Activated naive CD4-positive, alpha-beta T cell treated with anti-CD3 and anti-CD28 coated beads, Interleukin-2, amount 50 U/mL, for 72 hours (primary cell): ENCODE results near the gene FTL. TPM values are rescaled to one million over a fixed set of nuclear protein-coding genes. Genes with fewer than 3 reads are reported as not detected.

Source experiments
- ATAC-seq, 2 donors: fragments of 150-1000 bp; cut with Tn5 transposase; 2 replicates each; pipeline ENCODE4 v1.10.0; 2021; ENCODE audit warnings: mild to moderate bottlenecking in 2 of 2, moderate library complexity in 2 of 2
- DNase-seq, 2 donors: peaks; one replicate each; pipeline ENCODE4 v3.0.0; 2021 to 2022; ENCODE audit warnings: low spot score in 2 of 2
- H3K27ac Mint-ChIP-seq, 2 donors: one replicate each; pipeline ENCODE4 v1.8.0; 2022; ENCODE audit warnings: mild to moderate bottlenecking in 2 of 2, mixed read lengths in 2 of 2
- H3K36me3 Mint-ChIP-seq, 2 donors: one replicate each; pipeline ENCODE4 v1.8.0; 2022; ENCODE audit warnings: mixed read lengths in 2 of 2
- H3K9me3 Mint-ChIP-seq, 2 donors: one replicate each; pipeline ENCODE4 v1.8.0; 2022; ENCODE audit warnings: mixed read lengths in 2 of 2
- total RNA-seq, 2 donors: library from RNA; stranded (reverse); gene quantifications; one replicate each; pipeline ENCODE4 v1.2.3, GENCODE V29; 2022

Gene FTL
- total RNA-seq, 2 donors from 2014 or later = 1,148 to 2,898 TPM

- DNase-seq (no peak), ATAC-seq (no peak)
- H3K9me3 Mint-ChIP-seq = no peaks in the 10 kb centered on the region
These were observed 5.5 kb upstream of the FTL start for GRCh38 chr19:48959341-48960239.

DNA sequence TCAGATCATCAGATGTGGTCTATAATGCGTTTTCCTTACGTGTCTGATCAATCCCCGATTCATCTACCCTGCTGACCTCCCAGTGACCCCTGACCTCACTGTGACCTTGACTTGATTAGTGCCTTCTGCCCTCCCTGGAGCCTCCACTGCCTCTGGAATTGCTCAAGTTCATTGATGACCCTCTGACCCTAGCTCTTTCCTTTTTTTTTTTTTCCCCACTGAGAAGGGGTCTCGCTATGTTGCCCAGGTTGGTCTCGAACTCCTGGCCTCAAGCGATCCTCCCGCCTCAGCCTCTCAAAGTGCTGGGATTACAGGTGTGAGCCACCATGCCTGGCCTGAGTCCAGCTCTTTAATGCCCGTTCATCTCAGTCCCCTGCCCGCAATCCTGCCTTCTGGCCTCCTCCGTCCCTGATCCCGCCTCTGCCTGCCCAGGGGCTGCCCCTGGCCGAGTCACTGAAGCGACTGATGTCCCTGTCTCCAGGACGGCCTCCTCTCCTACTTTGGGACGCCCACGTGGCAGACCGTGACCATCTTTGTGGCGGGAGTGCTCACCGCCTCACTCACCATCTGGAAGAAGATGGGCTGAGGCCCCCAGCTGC is 4.0 kb upstream of the FTL start:
- H3K9me3 Mint-ChIP-seq = no peaks in the 10 kb centered on the region
- DNase-seq = peak in 1 of 2 donors; percentile 78
- peak overlapping the region in 1 of 2 donors; percentile 96 for H3K27ac Mint-ChIP-seq
- peaks cover 21 to 36% of the 10 kb centered on the region in 2 donors for H3K36me3 Mint-ChIP-seq
- ATAC-seq = peak in 1 of 2 donors; percentile 13

More at GRCh38 chr19:48959341-48960239, 5.5 kb upstream of the FTL start:
- peaks cover 22 to 37% of the 10 kb centered on the region in 2 donors for H3K36me3 Mint-ChIP-seq
- H3K27ac Mint-ChIP-seq = no peak overlapping the region

GRCh38 chr19:48961673-48962028 is 3.5 kb upstream of the FTL start:
- Mint-ChIP-seq H3K27ac (peak overlapping the region; percentile 94 to 96), H3K36me3 (peaks cover 21 to 36% of the 10 kb centered on the region in 2 donors), H3K9me3 (no peaks in the 10 kb centered on the region)
- no peak for DNase-seq
- ATAC-seq = no peak

DNA sequence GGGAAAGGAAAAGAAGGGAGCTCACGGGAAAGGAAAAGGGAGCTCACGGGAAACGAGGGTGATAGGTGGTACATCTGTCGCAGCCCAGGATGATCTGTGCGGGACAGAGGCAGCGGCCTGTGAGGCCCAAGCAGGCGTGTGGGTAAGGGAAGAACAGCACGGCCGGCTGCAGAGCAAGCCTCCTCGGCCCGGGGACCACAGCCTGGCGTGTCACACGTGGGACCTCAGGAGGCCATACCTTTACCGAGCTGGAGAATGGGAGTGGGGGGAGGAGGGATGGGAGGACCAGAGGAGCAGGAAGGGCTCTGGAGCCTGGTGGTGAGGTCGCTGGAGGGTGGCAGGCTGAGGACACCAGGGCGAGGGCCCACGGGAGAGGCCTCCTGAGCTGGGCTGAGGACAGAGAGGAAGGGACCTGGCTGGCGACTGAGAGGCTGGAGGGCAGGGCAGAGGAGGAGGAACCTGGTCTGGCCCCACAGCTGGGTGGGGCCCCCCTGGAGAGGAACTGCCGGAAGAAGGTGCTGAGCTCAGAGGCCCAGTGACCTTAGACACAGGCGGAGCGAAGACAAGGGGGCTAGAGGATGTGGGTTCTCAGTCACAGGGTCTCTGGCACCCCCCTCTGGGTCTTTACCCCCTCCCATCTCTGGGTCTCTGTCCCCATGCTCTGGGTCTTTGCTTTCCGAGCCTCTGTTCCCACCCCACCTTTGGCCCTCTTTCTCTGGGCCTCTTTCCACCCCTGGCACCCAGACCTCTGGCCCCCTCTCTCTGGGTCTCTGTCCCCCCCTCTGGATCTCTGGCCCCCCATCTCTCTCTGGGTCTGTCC is 2.9 kb upstream of the FTL start:
- no peaks in the 10 kb centered on the region for H3K9me3 Mint-ChIP-seq
- peak overlapping the region; percentile 94 to 96 for H3K27ac Mint-ChIP-seq
- peaks cover 21 to 33% of the 10 kb centered on the region in 2 donors for H3K36me3 Mint-ChIP-seq
- DNase-seq (peak; percentile 54 to 78), ATAC-seq (peak; percentile 13 to 23)

DNA sequence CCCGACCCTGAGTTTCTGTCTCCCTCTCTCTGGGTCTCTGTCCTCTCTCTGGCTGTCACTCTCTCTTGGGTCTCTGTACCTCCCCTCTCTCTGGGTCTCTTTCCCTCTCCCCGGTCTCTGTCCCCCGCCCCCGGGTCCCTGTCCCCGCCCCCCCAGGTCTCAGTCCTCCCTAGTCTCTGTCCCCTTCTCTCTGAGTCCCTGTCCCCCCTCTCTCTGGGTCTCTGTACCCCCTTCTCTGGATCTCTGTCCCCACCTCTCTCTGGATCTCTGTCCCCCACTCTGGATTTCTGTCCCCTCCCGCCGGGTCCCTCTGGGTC is 2.3 kb upstream of the FTL start:
- peaks cover 22 to 28% of the 10 kb centered on the region in 2 donors for H3K36me3 Mint-ChIP-seq
- no peak for ATAC-seq
- no peaks in the 10 kb centered on the region for H3K9me3 Mint-ChIP-seq
- DNase-seq = no peak
- H3K27ac Mint-ChIP-seq = peak overlapping the region; percentile 94 to 96

DNA sequence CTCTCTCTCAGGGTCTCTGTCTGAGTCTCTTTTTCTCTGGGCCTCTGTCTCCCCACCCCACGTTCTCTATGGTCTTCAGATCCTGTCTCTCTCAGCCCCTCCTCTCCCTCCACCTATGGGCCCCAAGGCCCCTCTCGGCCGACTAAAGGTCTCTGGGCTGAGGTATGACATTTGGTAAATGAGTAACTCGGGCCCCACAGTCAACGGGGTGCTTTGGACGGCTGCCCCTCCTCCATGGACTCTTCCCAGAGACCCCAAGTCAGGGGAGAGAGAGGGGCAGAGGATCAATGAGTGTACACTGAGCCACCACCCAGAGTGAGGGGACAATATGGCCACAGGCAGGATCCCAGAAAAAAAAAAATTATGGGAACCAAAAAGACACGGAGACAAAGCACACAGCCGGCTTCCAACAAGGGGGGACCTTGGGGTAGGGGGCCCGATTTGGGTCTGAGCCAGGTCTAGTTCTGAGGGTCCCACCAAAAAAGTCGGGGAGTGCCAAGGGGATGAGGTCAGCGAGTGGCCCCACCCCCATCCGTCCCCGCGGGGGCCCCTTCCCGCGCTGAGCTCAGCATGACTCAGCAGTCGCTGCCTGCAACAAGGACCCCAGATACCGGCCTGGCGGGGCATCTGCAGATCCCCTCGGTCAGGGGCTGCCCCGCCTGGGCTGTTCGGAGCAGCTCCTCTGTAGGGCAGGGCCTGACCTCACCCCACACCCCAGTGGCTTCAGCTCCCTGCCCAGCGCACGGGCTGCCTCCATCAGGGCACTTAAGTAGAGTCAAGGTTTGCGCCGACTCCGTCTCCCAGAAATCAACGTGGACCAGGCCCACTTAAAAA is 1.5 kb upstream of the FTL start:
- Mint-ChIP-seq H3K36me3 (peaks cover 22 to 23% of the 10 kb centered on the region in 2 donors), H3K27ac (peak overlapping the region; percentile 96 to 100), H3K9me3 (no peaks in the 10 kb centered on the region)
- ATAC-seq (peak in 1 of 2 donors; percentile 44), DNase-seq (peak; percentile 64 to 85)

DNA sequence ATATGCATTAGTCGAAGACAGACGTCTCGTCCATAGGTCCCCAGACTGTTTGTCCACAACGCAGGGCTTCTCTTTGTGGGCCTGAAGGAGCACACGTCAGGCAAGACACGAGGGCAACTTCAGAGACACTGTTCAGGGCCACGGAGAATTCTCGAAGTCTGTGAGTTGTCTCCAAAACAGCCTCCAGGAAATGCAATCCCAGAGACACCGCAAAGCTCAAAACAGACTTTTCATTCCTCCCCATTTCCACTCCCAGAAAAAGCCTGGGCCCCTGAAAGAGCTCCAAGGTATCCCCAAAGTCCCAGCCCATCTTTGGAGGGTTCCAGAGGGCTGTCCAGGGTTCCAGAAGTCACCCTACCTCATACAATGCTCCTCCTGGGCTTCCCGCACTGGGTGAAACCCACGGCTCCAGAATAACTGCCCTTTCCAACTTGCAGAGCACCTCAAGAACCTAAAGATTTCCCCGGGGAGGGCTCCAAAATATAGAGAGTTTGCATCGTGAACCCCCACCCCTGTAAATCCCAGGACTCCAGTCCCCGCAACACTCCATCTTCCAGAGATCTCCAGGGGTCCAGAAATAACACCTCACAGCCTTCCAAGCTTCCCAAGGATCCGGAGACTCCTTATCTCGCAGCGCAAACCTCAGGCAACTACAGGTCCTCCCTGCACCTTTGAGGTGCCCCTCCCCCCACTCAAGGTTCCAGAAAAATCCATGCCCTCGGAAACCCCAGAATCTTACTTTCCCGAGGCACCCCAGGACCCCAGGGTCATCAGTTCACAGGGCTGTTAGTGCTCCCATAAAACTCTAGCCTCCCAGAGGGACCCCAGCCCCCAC is 687 bp upstream of the FTL start:
- H3K9me3 Mint-ChIP-seq = no peaks in the 10 kb centered on the region
- DNase-seq = peak in 1 of 2 donors; percentile 61
- peaks cover 19 to 22% of the 10 kb centered on the region in 2 donors for H3K36me3 Mint-ChIP-seq

DNA sequence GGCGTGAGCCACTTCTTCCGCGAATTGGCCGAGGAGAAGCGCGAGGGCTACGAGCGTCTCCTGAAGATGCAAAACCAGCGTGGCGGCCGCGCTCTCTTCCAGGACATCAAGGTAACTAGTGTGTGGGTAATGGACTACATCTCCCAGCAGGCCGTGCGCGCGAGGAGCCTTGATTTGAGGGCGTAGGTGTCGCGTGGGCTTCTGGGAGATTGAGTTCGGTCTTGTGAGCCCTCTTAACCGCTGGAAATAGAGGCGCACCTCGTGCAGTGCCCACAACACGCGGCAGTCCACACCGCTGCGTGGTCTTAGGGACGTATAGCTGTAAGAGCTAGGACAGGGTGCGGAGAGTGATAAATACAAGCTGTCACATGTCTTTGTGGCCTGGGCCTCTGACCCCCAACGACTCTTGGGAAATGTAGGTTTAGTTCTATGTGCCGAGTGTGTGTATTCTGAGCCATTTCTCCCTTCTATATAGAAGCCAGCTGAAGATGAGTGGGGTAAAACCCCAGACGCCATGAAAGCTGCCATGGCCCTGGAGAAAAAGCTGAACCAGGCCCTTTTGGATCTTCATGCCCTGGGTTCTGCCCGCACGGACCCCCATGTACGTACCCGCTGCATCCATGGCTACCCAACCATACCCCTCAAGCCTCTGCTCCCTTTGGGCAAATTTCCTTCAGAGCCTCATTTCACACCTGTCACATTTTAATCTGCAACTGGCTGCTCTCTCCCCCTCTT is 864 bp downstream of the FTL start:
- Mint-ChIP-seq H3K36me3 (peaks cover 19 to 22% of the 10 kb centered on the region in 2 donors), H3K9me3 (no peaks in the 10 kb centered on the region), H3K27ac (peak overlapping the region; percentile 96 to 100)
- DNase-seq (peak in 1 of 2 donors; percentile 83), ATAC-seq (peak; percentile 30 to 48)

More for the DNA sequence above, 687 bp upstream of the FTL start:
- no peak for ATAC-seq
- H3K27ac Mint-ChIP-seq = peak overlapping the region; percentile 96 to 100

GRCh38 chr19:48966541-48967345 is 1.6 kb downstream of the FTL start:
- Mint-ChIP-seq H3K36me3 (peaks cover 19 to 22% of the 10 kb centered on the region in 2 donors), H3K9me3 (no peaks in the 10 kb centered on the region), H3K27ac (peak overlapping the region; percentile 96 to 100)
- no peak for ATAC-seq
- no peak for DNase-seq

- ATAC-seq = no peak
- peak overlapping the region; percentile 96 to 100 for H3K27ac Mint-ChIP-seq
- H3K36me3 Mint-ChIP-seq = peaks cover 19 to 22% of the 10 kb centered on the region in 2 donors
- no peaks in the 10 kb centered on the region for H3K9me3 Mint-ChIP-seq
- DNase-seq = no peak
These were observed 2.5 kb downstream of the FTL start for GRCh38 chr19:48967346-48968178.

GRCh38 chr19:48968179-48968661 is 3.1 kb downstream of the FTL start:
- H3K36me3 Mint-ChIP-seq = peaks cover 19 to 22% of the 10 kb centered on the region in 2 donors
- H3K9me3 Mint-ChIP-seq = no peaks in the 10 kb centered on the region
- peak overlapping the region; percentile 51 to 96 for H3K27ac Mint-ChIP-seq
- ATAC-seq = no peak
- DNase-seq = no peak

DNA sequence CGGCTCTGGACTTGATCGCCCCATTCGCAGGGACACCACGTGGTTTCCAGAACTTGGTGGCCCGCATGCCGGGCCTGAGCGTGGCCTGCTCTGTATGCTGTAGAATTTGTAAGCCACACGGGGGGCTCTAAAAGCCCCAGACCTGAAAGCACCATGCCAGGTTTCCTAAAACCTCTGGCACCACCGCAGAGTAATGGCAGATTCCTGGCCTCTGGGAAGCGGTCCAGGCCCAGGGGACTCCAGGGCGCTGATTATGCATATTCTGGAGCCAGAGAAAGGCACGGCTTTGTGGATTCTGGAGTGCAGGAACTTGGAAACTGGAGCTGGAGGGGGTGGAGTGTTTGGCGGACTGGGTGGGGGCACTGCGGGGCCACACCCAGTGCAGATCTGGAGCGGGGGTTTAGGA is 3.7 kb downstream of the FTL start:
- DNase-seq (no peak), ATAC-seq (no peak)
- Mint-ChIP-seq H3K36me3 (peaks cover 19 to 22% of the 10 kb centered on the region in 2 donors), H3K9me3 (no peaks in the 10 kb centered on the region), H3K27ac (peak overlapping the region in 1 of 2 donors; percentile 96)
